Caco-2 (cell line): ENCODE results near the gene MUC2. TPM values are rescaled to one million over a fixed set of nuclear protein-coding genes. Genes with fewer than 3 reads are reported as not detected.

Experiments
- BruUV-seq: library from RNA; stranded (reverse); fragments of 400-500 nt; replicated peaks from 2 replicates; lab custom pipeline; 2021; lab: Mats Ljungman, UMichigan
- CTCF ChIA-PET: fragments of 300-600 bp; sonication (Branson Sonifier 250); formaldehyde crosslinking; loops from one replicate; lab custom pipeline; 2022; ENCODE audit warnings: antibody characterized with exemption; lab: Charles Lee
- POLR2A ChIA-PET: fragments of 300-600 bp; sonication (Branson Sonifier 250); formaldehyde crosslinking; loops from one replicate; lab custom pipeline; 2022; ENCODE audit warnings: antibody characterized with exemption; lab: Charles Lee
- DNase-seq, 2 experiments: peaks; one replicate each; pipeline versions ENCODE4 v3.0.0 to v3.0.0-alpha.2; 2020 to 2022
- H3K27me3 ChIP-seq: replicated peaks from 2 replicates; pipeline ENCODE4 v1.6.0; 2011; ENCODE audit warnings: low read length; ENCODE audit not compliant: control insufficient read depth, insufficient read depth
- H3K36me3 ChIP-seq: 2 replicates; pipeline ENCODE4 v1.5.1; 2011; ENCODE audit warnings: low read length; ENCODE audit not compliant: control insufficient read depth, insufficient read depth
- H3K4me1 ChIP-seq: fragments of 250-450 bp; sonication (Bioruptor Pico); 2 replicates; pipeline ENCODE4 v1.5.1; 2020; ENCODE audit warnings: mild to moderate bottlenecking
- H3K4me3 ChIP-seq: 2 replicates; pipeline ENCODE4 v1.5.1; 2011; ENCODE audit warnings: low read depth, mild to moderate bottlenecking, control low read depth, low read length
- H3K9me3 ChIP-seq: fragments of 250-450 bp; sonication (Bioruptor Pico); 2 replicates; pipeline ENCODE4 v1.5.1; 2020; ENCODE audit warnings: mild to moderate bottlenecking, moderate library complexity
- H3K27ac Mint-ChIP-seq: one replicate; pipeline ENCODE4 v1.8.0; 2022; ENCODE audit warnings: mixed read lengths; ENCODE audit not compliant: unreplicated experiment
- H3K27me3 Mint-ChIP-seq: one replicate; pipeline ENCODE4 v1.8.0; 2022; ENCODE audit warnings: mixed read lengths; ENCODE audit not compliant: insufficient read depth, unreplicated experiment
- H3K36me3 Mint-ChIP-seq: one replicate; pipeline ENCODE4 v1.8.0; 2022; ENCODE audit warnings: mild to moderate bottlenecking, mixed read lengths; ENCODE audit not compliant: insufficient read depth, unreplicated experiment
- H3K4me1 Mint-ChIP-seq: one replicate; pipeline ENCODE4 v1.8.0; 2022; ENCODE audit warnings: low read depth, mixed read lengths; ENCODE audit not compliant: unreplicated experiment
- H3K4me3 Mint-ChIP-seq: one replicate; pipeline ENCODE4 v1.8.0; 2022; ENCODE audit warnings: mild to moderate bottlenecking, moderate library complexity, mixed read lengths; ENCODE audit not compliant: unreplicated experiment
- H3K9me3 Mint-ChIP-seq: one replicate; pipeline ENCODE4 v1.8.0; 2022; ENCODE audit warnings: mixed read lengths; ENCODE audit not compliant: unreplicated experiment
- CTCF ChIP-seq, 2 experiments: fragments of 200-600 bp in 1 of 2; IDR thresholded peaks; 1 replicate in 1 of 2; 2 replicates in 1 of 2; pipeline versions ENCODE4 v1.5.1 to v1.8.0; 2011 to 2022; ENCODE audit warnings: antibody characterized with exemption in 1 of 2, control low read depth in 1 of 2, inconsistent platforms in 1 of 2, low read depth in 1 of 2, low read length in 1 of 2, mild to moderate bottlenecking in 1 of 2, moderate library complexity in 1 of 2; ENCODE audit not compliant: insufficient read depth in 1 of 2, severe bottlenecking in 1 of 2, unreplicated experiment in 1 of 2
- intact Hi-C: fragments of 100-400 bp; cut with micrococcal nuclease; formaldehyde crosslinking; loops from one replicate; pipeline ENCODE4 v1.10.0; 2022; ENCODE audit not compliant: unreplicated experiment
- total RNA-seq: library from RNA; stranded (reverse); gene quantifications from 2 replicates; pipeline ENCODE4 v1.2.3, GENCODE V29; 2022

Gene MUC2
- total RNA-seq, 1 experiment from 2014 or later: 0.05 TPM

GRCh38 chr11:1072116-1072820, 2.4 kb upstream of the MUC2 start:
- no peaks in the 10 kb centered on the region for H3K4me1 Mint-ChIP-seq
- no peak overlapping the region for H3K27ac Mint-ChIP-seq

DNA sequence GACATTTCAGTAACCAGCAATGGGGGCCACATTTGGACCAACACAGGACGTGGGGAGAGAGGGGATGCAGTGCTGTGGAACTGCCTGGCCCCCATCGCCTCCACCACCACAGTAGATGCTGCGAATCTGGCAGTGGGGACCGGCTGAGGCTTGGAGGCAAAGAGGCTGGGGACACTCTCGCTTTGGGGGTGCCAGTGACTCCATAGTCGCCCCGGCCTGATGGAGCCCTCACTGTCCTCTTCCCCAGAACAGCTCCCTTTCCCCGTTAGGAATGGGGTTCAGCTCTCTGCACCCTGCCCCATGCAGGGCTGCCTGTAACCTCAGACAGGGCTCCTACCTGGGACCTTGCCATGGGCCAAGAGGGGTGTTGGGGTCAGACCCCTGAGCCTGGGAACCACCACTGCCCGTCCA, 1.8 kb upstream of the MUC2 start:
- POLR2A ChIA-PET: no interaction called here
- no peak overlapping the region for H3K27ac Mint-ChIP-seq

More at GRCh38 chr11:1072116-1072820, 2.4 kb upstream of the MUC2 start:
- Histone ChIP-seq H3K36me3 (no peaks in the 10 kb centered on the region), H3K27me3 (no peaks in the 10 kb centered on the region), H3K4me1 (no peaks in the 10 kb centered on the region), H3K9me3 (no peaks in the 10 kb centered on the region), H3K4me3 (no peak overlapping the region)
- ChIA-PET POLR2A (no interaction called here), CTCF (no interaction called here)
- intact Hi-C loops: no loop called here
- peaks cover 14% of the 10 kb centered on the region for H3K9me3 Mint-ChIP-seq
- H3K36me3 Mint-ChIP-seq: no peaks in the 10 kb centered on the region
- no peak overlapping the region for H3K4me3 Mint-ChIP-seq
- DNase-seq: peak in 1 of 2 experiments; percentile 38
- H3K27me3 Mint-ChIP-seq: peaks cover 2% of the 10 kb centered on the region
- no peak for TF ChIP-seq CTCF (IDR thresholded peaks at IDR 0.05; ENCODE audit: insufficient read depth in 1 of 2, low read depth in 1 of 2, low read length in 1 of 2, severe bottlenecking in 1 of 2, unreplicated experiment in 1 of 2)
- no TSS peak for BruUV-seq

GRCh38 chr11:1073261-1073724, 1.4 kb upstream of the MUC2 start:
- POLR2A ChIA-PET: no interaction called here

More for the DNA sequence above, 1.8 kb upstream of the MUC2 start:
- peaks cover 2% of the 10 kb centered on the region for H3K27me3 Mint-ChIP-seq
- no peaks in the 10 kb centered on the region for H3K27me3 ChIP-seq
- no peaks in the 10 kb centered on the region for H3K4me1 Mint-ChIP-seq
- H3K4me1 ChIP-seq: no peaks in the 10 kb centered on the region
- H3K9me3 Mint-ChIP-seq: peaks cover 14% of the 10 kb centered on the region
- intact Hi-C loops: no loop called here
- H3K36me3 Mint-ChIP-seq: no peaks in the 10 kb centered on the region
- H3K36me3 ChIP-seq: no peaks in the 10 kb centered on the region
- no TSS peak for BruUV-seq
- DNase-seq: no peak
- H3K4me3 Mint-ChIP-seq: no peak overlapping the region
- no peaks in the 10 kb centered on the region for H3K9me3 ChIP-seq
- H3K4me3 ChIP-seq: no peak overlapping the region
- CTCF ChIA-PET: no interaction called here
- TF ChIP-seq CTCF (IDR thresholded peaks at IDR 0.05; ENCODE audit: insufficient read depth in 1 of 2, low read depth in 1 of 2, low read length in 1 of 2, severe bottlenecking in 1 of 2, unreplicated experiment in 1 of 2): no peak

More at GRCh38 chr11:1073261-1073724, 1.4 kb upstream of the MUC2 start:
- H3K4me3 Mint-ChIP-seq: no peak overlapping the region
- Histone ChIP-seq H3K36me3 (no peaks in the 10 kb centered on the region), H3K4me1 (no peaks in the 10 kb centered on the region), H3K4me3 (no peak overlapping the region), H3K9me3 (no peaks in the 10 kb centered on the region), H3K27me3 (no peaks in the 10 kb centered on the region)
- H3K4me1 Mint-ChIP-seq: no peaks in the 10 kb centered on the region
- no peak overlapping the region for H3K27ac Mint-ChIP-seq
- intact Hi-C loops: no loop called here
- H3K27me3 Mint-ChIP-seq: no peaks in the 10 kb centered on the region
- no peak for TF ChIP-seq CTCF (IDR thresholded peaks at IDR 0.05; ENCODE audit: insufficient read depth in 1 of 2, low read depth in 1 of 2, low read length in 1 of 2, severe bottlenecking in 1 of 2, unreplicated experiment in 1 of 2)
- no peaks in the 10 kb centered on the region for H3K36me3 Mint-ChIP-seq
- no TSS peak for BruUV-seq
- CTCF ChIA-PET: no interaction called here
- peaks cover 14% of the 10 kb centered on the region for H3K9me3 Mint-ChIP-seq
- DNase-seq: no peak
